HepG2 (cell line): ENCODE results near the gene LDLRAD4. TPM values are rescaled to one million over a fixed set of nuclear protein-coding genes. Genes with fewer than 3 reads are reported as not detected.
A peak's percentile ranks its signal among the peaks of the same experiment; 100 is the strongest.

ENCODE experiments used
- ARHGAP35 ChIP-seq: sonication (generic); formaldehyde crosslinking; IDR thresholded peaks from 2 replicates; pipeline ENCODE4 v1.9.0; 2022; ENCODE audit warnings: mild to moderate bottlenecking, inconsistent platforms, moderate library complexity, missing genetic modification reagents, borderline replicate concordance
- FOSL2 ChIP-seq: sonication (generic); formaldehyde crosslinking; IDR thresholded peaks from 2 replicates; pipeline ENCODE4 v1.4.0; 2020; ENCODE audit warnings: missing genetic modification reagents
- GABPB1 ChIP-seq: IDR thresholded peaks from 2 replicates; pipeline ENCODE4 v1.6.1; 2016; ENCODE audit warnings: mild to moderate bottlenecking, missing genetic modification reagents, moderate library complexity, missing compliant biosample characterization
- RNF2 ChIP-seq: fragments of 450-650 bp; conservative IDR thresholded peaks from 2 replicates; pipeline ENCODE4 v1.6.1; 2016; ENCODE audit warnings: low read depth
- SETDB1 ChIP-seq: sonication (generic); formaldehyde crosslinking; IDR thresholded peaks from 2 replicates; pipeline ENCODE4 v1.5.1; 2020; ENCODE audit warnings: missing genetic modification reagents, mild to moderate bottlenecking, borderline replicate concordance
- SRSF1 ChIP-seq: fragments of 200-400 bp; formaldehyde crosslinking; optimal IDR thresholded peaks from 2 replicates; pipeline ENCODE3; 2017; ENCODE audit warnings: mild to moderate bottlenecking, low read depth, low read length, moderate library complexity
- TAF1 ChIP-seq: sonication (generic); formaldehyde crosslinking; IDR thresholded peaks from 2 replicates; pipeline ENCODE4 v1.4.0; 2020; ENCODE audit warnings: missing genetic modification reagents
- ZEB1 ChIP-seq: IDR thresholded peaks from 2 replicates; pipeline ENCODE4 v1.6.1; 2012; ENCODE audit warnings: mild to moderate bottlenecking, low read depth, inconsistent platforms; ENCODE audit not compliant: insufficient replicate concordance
- ZNF3 ChIP-seq: IDR thresholded peaks from 2 replicates; pipeline ENCODE4 v1.7.0; 2017; ENCODE audit warnings: inconsistent platforms
- ZNF432 ChIP-seq: sonication (generic); formaldehyde crosslinking; IDR thresholded peaks from 2 replicates; pipeline ENCODE4 v1.5.0; 2020; ENCODE audit warnings: missing genetic modification reagents, mild to moderate bottlenecking, borderline replicate concordance
- ZNF501 ChIP-seq: sonication (generic); formaldehyde crosslinking; IDR thresholded peaks from 2 replicates; pipeline ENCODE4 v1.5.1; 2020; ENCODE audit warnings: mild to moderate bottlenecking, moderate library complexity, missing genetic modification reagents
- ZNF776 ChIP-seq: sonication (generic); formaldehyde crosslinking; IDR thresholded peaks from 2 replicates; pipeline ENCODE4 v1.4.0; 2020; ENCODE audit warnings: mild to moderate bottlenecking, missing genetic modification reagents
- polyA plus RNA-seq, 8 experiments: library from polyadenylated mRNA; depleted of rRNA in 3 of 8; stranded (reverse) in 7 of 8; unstranded in 1 of 8; fragments of >200 nt; fragmentation: Illumina TruSeq in 4 of 8; extraction: Trizol in 4 of 8; gene quantifications; 2 replicates each; pipeline versions ENCODE4 v1.2.1 to v1.2.3, GENCODE V29; 2011 to 2016; ENCODE audit warnings: low read depth in 4 of 8, missing spikeins in 1 of 8, mixed read lengths in 1 of 8; ENCODE audit not compliant: insufficient read depth in 1 of 8
- total RNA-seq, 5 experiments: library from RNA; depleted of rRNA; stranded (reverse); fragments of >200 nt; fragmentation: Illumina TruSeq; extraction: Trizol; gene quantifications; 2 replicates each; pipeline ENCODE4 v1.2.3, GENCODE V29; 2016; ENCODE audit warnings: low read depth in 1 of 5
- TF ChIP-seq, protein P1 (sequence below): sonication (generic); formaldehyde crosslinking; IDR thresholded peaks from 2 replicates; pipeline ENCODE4 v1.5.0; 2020; ENCODE audit warnings: mild to moderate bottlenecking, missing genetic modification reagents
- TF ChIP-seq, protein P2 (sequence below): sonication (generic); formaldehyde crosslinking; IDR thresholded peaks from 2 replicates; pipeline ENCODE4 v1.4.0; 2020; ENCODE audit warnings: missing genetic modification reagents, borderline replicate concordance
- TF ChIP-seq, protein P3 (sequence below): sonication (generic); formaldehyde crosslinking; IDR thresholded peaks from 2 replicates; pipeline ENCODE4 v1.9.0; 2021; ENCODE audit warnings: mild to moderate bottlenecking, missing genetic modification reagents
- TF ChIP-seq, protein P4 (sequence below): sonication (generic); formaldehyde crosslinking; IDR thresholded peaks from 2 replicates; pipeline ENCODE4 v1.5.0; 2020; ENCODE audit warnings: missing genetic modification reagents

LDLRAD4 gene
- total and polyA plus RNA-seq, 2 of the 13 experiments (the other 11 are each of a cell fraction or from before 2014, with no cell fraction given) = 13.6 to 20.9 TPM

DNA sequence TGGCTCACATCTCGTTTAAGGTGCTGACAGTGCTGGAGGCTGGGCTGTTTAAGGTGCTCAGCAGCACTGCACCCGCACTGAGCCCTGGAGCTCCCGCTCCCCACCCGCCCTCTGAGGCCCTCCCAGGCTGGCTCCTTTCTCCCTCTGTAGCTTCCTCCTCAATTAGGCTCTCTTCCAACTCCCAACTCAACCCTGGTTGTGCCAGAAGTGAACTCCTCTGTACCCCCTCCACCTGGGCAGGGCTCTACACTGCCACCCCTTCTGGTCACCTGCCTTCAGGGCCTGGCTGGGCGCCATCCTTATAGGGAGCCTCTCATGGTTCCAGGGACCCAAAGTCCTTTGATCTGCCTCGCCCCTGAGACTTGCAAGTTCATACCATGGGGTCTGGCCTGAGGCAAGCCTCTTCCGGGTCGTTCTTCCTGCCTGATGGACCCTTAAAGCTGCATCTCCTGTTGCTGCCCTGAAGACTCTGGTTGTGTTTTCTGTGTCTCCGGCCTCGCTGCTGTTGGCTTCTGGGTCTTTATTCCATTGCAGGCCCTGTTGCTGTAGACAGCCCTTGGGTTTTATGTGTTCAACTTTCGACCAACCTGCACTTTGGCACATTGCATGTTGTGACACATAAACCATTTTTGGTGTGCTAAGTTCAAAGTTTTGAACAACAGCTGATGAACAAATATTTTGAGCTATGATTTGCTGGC lies 199.6 kb downstream of the LDLRAD4 start (continued):
- TF ChIP-seq ZNF776 = no peak
- no peak for TF ChIP-seq TAF1 (CRISPR knock-in tag)
- peak; percentile 54; the same call in 1 of the 2 replicates for TF ChIP-seq ZNF501 (CRISPR knock-in tag)
- no peak for TF ChIP-seq RNF2
- TF ChIP-seq, protein P1, sequence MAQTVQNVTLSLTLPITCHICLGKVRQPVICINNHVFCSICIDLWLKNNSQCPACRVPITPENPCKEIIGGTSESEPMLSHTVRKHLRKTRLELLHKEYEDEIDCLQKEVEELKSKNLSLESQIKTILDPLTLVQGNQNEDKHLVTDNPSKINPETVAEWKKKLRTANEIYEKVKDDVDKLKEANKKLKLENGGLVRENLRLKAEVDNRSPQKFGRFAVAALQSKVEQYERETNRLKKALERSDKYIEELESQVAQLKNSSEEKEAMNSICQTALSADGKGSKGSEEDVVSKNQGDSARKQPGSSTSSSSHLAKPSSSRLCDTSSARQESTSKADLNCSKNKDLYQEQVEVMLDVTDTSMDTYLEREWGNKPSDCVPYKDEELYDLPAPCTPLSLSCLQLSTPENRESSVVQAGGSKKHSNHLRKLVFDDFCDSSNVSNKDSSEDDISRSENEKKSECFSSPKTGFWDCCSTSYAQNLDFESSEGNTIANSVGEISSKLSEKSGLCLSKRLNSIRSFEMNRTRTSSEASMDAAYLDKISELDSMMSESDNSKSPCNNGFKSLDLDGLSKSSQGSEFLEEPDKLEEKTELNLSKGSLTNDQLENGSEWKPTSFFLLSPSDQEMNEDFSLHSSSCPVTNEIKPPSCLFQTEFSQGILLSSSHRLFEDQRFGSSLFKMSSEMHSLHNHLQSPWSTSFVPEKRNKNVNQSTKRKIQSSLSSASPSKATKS (CRISPR knock-in tag) = no peak
- TF ChIP-seq, protein P2, sequence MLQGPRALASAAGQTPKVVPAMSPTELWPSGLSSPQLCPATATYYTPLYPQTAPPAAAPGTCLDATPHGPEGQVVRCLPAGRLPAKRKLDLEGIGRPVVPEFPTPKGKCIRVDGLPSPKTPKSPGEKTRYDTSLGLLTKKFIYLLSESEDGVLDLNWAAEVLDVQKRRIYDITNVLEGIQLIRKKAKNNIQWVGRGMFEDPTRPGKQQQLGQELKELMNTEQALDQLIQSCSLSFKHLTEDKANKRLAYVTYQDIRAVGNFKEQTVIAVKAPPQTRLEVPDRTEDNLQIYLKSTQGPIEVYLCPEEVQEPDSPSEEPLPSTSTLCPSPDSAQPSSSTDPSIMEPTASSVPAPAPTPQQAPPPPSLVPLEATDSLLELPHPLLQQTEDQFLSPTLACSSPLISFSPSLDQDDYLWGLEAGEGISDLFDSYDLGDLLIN (CRISPR knock-in tag) = no peak
- no peak for TF ChIP-seq SRSF1
- peak; percentile 38; the same call in 1 of the 2 replicates for TF ChIP-seq GABPB1 (CRISPR knock-in tag)
- TF ChIP-seq ZNF432 (CRISPR knock-in tag) = no peak
- TF ChIP-seq ZNF3 (CRISPR knock-in tag) = no peak
- TF ChIP-seq ARHGAP35 (CRISPR knock-in tag) = no peak
- TF ChIP-seq, protein P3, sequence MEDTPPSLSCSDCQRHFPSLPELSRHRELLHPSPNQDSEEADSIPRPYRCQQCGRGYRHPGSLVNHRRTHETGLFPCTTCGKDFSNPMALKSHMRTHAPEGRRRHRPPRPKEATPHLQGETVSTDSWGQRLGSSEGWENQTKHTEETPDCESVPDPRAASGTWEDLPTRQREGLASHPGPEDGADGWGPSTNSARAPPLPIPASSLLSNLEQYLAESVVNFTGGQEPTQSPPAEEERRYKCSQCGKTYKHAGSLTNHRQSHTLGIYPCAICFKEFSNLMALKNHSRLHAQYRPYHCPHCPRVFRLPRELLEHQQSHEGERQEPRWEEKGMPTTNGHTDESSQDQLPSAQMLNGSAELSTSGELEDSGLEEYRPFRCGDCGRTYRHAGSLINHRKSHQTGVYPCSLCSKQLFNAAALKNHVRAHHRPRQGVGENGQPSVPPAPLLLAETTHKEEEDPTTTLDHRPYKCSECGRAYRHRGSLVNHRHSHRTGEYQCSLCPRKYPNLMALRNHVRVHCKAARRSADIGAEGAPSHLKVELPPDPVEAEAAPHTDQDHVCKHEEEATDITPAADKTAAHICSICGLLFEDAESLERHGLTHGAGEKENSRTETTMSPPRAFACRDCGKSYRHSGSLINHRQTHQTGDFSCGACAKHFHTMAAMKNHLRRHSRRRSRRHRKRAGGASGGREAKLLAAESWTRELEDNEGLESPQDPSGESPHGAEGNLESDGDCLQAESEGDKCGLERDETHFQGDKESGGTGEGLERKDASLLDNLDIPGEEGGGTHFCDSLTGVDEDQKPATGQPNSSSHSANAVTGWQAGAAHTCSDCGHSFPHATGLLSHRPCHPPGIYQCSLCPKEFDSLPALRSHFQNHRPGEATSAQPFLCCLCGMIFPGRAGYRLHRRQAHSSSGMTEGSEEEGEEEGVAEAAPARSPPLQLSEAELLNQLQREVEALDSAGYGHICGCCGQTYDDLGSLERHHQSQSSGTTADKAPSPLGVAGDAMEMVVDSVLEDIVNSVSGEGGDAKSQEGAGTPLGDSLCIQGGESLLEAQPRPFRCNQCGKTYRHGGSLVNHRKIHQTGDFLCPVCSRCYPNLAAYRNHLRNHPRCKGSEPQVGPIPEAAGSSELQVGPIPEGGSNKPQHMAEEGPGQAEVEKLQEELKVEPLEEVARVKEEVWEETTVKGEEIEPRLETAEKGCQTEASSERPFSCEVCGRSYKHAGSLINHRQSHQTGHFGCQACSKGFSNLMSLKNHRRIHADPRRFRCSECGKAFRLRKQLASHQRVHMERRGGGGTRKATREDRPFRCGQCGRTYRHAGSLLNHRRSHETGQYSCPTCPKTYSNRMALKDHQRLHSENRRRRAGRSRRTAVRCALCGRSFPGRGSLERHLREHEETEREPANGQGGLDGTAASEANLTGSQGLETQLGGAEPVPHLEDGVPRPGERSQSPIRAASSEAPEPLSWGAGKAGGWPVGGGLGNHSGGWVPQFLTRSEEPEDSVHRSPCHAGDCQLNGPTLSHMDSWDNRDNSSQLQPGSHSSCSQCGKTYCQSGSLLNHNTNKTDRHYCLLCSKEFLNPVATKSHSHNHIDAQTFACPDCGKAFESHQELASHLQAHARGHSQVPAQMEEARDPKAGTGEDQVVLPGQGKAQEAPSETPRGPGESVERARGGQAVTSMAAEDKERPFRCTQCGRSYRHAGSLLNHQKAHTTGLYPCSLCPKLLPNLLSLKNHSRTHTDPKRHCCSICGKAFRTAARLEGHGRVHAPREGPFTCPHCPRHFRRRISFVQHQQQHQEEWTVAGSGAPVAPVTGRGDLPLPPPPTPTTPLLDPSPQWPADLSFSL (CRISPR knock-in tag) = no peak; the same call in 1 of the 2 replicates
- no peak for TF ChIP-seq ZEB1
- no peak for TF ChIP-seq SETDB1 (CRISPR knock-in tag)
- TF ChIP-seq, protein P4, sequence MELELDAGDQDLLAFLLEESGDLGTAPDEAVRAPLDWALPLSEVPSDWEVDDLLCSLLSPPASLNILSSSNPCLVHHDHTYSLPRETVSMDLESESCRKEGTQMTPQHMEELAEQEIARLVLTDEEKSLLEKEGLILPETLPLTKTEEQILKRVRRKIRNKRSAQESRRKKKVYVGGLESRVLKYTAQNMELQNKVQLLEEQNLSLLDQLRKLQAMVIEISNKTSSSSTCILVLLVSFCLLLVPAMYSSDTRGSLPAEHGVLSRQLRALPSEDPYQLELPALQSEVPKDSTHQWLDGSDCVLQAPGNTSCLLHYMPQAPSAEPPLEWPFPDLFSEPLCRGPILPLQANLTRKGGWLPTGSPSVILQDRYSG (CRISPR knock-in tag) = no peak
- TF ChIP-seq FOSL2 (CRISPR knock-in tag) = no peak
